ENCODE data around the gene SHISA2. TPM values are rescaled to one million over a fixed set of nuclear protein-coding genes. Genes with fewer than 3 reads are reported as not detected.

The SHISA2 gene
- total and polyA plus RNA-seq, 2 experiments from 2014 or later = 1.1 to 1.8 TPM

DNA sequence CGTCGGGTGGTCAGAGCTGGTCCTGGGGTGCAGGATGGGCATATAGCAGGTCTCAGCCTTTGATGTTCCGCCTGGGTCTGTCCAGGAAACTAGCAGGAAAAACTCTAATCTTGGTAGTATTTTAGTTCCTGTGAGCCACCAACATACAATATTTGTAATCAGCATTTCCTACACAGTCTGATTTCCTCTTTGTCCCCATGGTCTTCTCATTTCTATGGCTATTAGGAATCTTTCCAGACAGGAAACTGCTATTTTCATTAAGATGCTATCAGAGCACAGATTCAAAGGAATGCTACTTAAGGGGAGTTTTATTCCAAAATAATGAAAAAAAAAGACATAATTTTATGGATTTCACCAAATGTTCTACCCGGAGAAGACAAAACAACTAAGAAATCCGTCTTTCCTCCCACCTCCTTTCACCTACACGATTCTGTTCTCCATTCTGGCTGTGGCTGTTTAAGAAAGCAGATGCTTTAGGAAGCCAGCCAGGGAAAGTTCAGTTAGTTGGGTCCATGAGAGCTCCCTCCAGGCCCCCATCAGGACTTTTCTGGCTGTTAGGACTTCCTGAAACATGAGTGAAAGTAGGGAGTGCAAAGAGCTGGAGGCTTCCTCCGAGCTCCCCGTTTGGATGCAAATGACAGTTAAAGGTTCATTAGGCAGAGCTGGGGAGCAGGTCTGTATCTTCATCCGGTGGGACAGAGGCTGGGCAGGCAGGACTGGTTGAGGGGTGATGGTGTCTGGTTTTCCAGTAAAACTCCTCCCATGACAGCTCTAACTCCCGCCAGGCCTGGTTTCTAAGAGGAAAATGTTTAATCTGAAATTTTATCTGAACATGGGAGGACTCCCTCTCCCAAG is 36.3 kb downstream of the SHISA2 start:
- H3K27me3 ChIP-seq = no peaks in the 10 kb centered on the region
- no peaks in the 10 kb centered on the region for H4K20me1 ChIP-seq (ENCODE audit: insufficient read depth, poor library complexity, severe bottlenecking)
- no peak overlapping the region for H2AFZ ChIP-seq
- peaks cover 10% of the 10 kb centered on the region for H3K4me1 ChIP-seq (ENCODE audit: insufficient read depth)
- H3K79me2 ChIP-seq = no peaks in the 10 kb centered on the region
- H3K9me3 ChIP-seq (ENCODE audit: low read depth) = no peaks in the 10 kb centered on the region
- no peaks in the 10 kb centered on the region for H3K36me3 ChIP-seq (replicated peaks; ENCODE audit: insufficient read depth, low read depth)
- H3K9me2 ChIP-seq (replicated peaks; ENCODE audit: insufficient read depth) = no peaks in the 10 kb centered on the region
- H3K4me3 ChIP-seq = no peak overlapping the region
- DNase-seq (ENCODE audit: low spot score) = no peak
- no peak overlapping the region for H3K4me2 ChIP-seq
- TF ChIP-seq EZH2 (IDR thresholded peaks at IDR 0.05; ENCODE audit: borderline replicate concordance) (no peak), CTCF (IDR thresholded peaks at IDR 0.05; ENCODE audit: poor library complexity) (no peak), EZH2phosphoT487 (IDR thresholded peaks at IDR 0.05; ENCODE audit: low read depth, severe bottlenecking, unreplicated experiment) (no peak)
- 85% methylated on average over 10 of the region's 10 CpGs for WGBS (ENCODE audit: low lambda C conversion rate, missing lambda C conversion rate)
- H3K27ac ChIP-seq = no peak overlapping the region

DNA sequence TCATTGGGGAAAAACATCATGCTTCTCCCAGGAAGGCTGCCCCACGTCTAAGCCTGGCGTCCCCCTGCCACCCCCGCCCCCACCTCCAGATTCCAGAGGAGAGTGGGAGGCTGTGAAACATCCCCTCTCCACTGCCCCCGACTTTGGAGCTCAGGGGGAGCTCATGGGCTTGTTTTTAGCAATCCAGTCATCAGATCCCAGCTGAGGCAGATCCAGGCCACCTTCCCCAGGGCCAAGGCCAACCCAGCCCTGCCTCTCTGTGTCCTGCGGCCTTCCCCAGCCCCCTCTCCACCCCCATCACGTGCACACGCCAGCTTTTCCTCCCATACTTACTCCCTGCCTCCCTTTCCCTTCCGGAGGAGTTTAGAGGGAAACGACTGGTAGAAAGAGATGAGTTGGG is 38.8 kb downstream of the SHISA2 start:
- 86% methylated on average over 9 of the region's 9 CpGs for WGBS (ENCODE audit: low lambda C conversion rate, missing lambda C conversion rate)
- no peaks in the 10 kb centered on the region for H3K9me2 ChIP-seq (replicated peaks; ENCODE audit: insufficient read depth)
- no peak overlapping the region for H3K27ac ChIP-seq
- H3K4me2 ChIP-seq = no peak overlapping the region
- no peaks in the 10 kb centered on the region for H3K4me1 ChIP-seq (ENCODE audit: insufficient read depth)
- H3K4me3 ChIP-seq = no peak overlapping the region
- no peaks in the 10 kb centered on the region for H3K9me3 ChIP-seq (ENCODE audit: low read depth)
- H3K36me3 ChIP-seq (replicated peaks; ENCODE audit: insufficient read depth, low read depth) = no peaks in the 10 kb centered on the region
- H4K20me1 ChIP-seq (ENCODE audit: insufficient read depth, poor library complexity, severe bottlenecking) = no peaks in the 10 kb centered on the region
- no peak overlapping the region for H2AFZ ChIP-seq
- TF ChIP-seq EZH2 (IDR thresholded peaks at IDR 0.05; ENCODE audit: borderline replicate concordance) = no peak
- DNase-seq (ENCODE audit: low spot score) = no peak
- no peaks in the 10 kb centered on the region for H3K79me2 ChIP-seq
- no peaks in the 10 kb centered on the region for H3K27me3 ChIP-seq

DNA sequence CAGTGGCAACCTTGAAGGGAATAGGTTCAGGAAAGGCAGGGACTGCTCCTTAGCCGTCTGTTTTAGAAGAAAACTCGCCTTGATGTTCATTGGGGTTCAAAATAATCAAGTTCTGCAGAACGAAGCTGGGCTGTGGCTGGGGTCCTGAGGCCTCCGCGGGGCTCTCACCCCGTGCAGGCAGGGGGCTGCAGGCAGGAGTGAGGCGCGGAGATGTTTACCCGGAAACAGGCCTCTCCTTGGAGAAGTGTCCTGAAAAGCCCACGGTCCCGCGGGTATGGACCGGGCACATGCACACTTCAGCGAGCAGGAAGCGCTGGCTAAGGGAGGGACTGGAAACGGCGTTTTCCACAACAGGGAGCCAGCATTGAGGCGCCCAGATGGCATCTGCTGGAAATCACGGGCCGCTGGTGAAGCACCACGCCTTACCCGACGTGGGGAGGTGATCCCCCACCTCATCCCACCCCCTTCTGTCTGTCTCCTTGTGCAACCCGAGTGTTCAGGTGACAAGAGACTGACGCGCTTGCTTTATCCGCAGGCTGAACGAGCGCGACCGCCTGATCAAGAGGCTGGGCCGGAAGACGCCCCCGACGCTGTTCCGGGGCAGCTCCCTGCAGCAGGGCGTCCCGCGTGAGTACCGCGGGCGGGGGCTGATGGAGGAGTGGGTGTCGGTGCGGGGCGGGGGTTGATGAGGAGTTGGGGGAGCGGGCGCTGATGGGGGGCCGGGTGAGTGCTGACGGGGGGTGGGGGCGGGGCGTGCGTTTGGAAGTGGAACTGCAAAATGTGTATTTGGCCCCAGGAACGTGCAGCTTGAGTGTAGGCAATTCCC is 39.6 kb downstream of the SHISA2 start:
- no peak for DNase-seq (ENCODE audit: low spot score)
- no peak overlapping the region for H3K27ac ChIP-seq

More for the DNA sequence above, 39.6 kb downstream of the SHISA2 start:
- Histone ChIP-seq H2AFZ (no peak overlapping the region), H3K9me2 (replicated peaks; ENCODE audit: insufficient read depth) (no peaks in the 10 kb centered on the region), H3K79me2 (no peaks in the 10 kb centered on the region), H3K9me3 (ENCODE audit: low read depth) (no peaks in the 10 kb centered on the region), H3K36me3 (replicated peaks; ENCODE audit: insufficient read depth, low read depth) (no peaks in the 10 kb centered on the region), H3K4me2 (no peak overlapping the region), H4K20me1 (ENCODE audit: insufficient read depth, poor library complexity, severe bottlenecking) (no peaks in the 10 kb centered on the region), H3K4me1 (ENCODE audit: insufficient read depth) (no peaks in the 10 kb centered on the region), H3K27me3 (no peaks in the 10 kb centered on the region), H3K4me3 (no peak overlapping the region)
- TF ChIP-seq EZH2phosphoT487 (IDR thresholded peaks at IDR 0.05; ENCODE audit: low read depth, severe bottlenecking, unreplicated experiment) = no peak
- no peak for TF ChIP-seq EZH2 (IDR thresholded peaks at IDR 0.05; ENCODE audit: borderline replicate concordance)
- TF ChIP-seq CTCF (IDR thresholded peaks at IDR 0.05; ENCODE audit: poor library complexity) = no peak
- 93% methylated on average over 47 of the region's 53 CpGs for WGBS (ENCODE audit: low lambda C conversion rate, missing lambda C conversion rate)

Measured in hepatocyte (in vitro differentiated cells).